Endothelial cell of umbilical vein (primary cell): Measurements from ENCODE around the gene SCYGR1. TPM values are rescaled to one million over a fixed set of nuclear protein-coding genes. Genes with fewer than 3 reads are reported as not detected.
A peak's percentile ranks its signal among the peaks of the same experiment; 100 is the strongest.

Experiments used
- BruUV-seq: library from RNA; stranded (reverse); fragments of 400-500 nt; replicated peaks from 2 replicates; lab custom pipeline; 2021; lab: Mats Ljungman, UMichigan
- CTCF ChIA-PET: fragments of 300-600, 350-600 bp; sonication (Branson Sonifier 250); formaldehyde crosslinking; loops from one replicate; lab custom pipeline; 2021; ENCODE audit warnings: antibody characterized with exemption, inconsistent platforms; lab: Charles Lee
- POLR2A ChIA-PET: fragments of 300-600, 350-600 bp; sonication (Branson Sonifier 250); formaldehyde crosslinking; loops from one replicate; lab custom pipeline; 2021; ENCODE audit warnings: antibody characterized with exemption, inconsistent platforms; lab: Charles Lee
- DNase-seq: peaks from one replicate; pipeline ENCODE4 v3.0.0-alpha.2; 2011; ENCODE audit warnings: low read depth, low spot score
- FAIRE-seq: peaks from 2 replicates; lab custom pipeline; 2011; peaks lifted over from hg19 to GRCh38; lab: Jason Lieb, UNC
- H2AFZ ChIP-seq: 2 replicates; pipeline ENCODE4 v1.6.0; 2012; ENCODE audit warnings: low read depth, low read length, control low read depth, inconsistent platforms
- H3K27ac ChIP-seq: 2 replicates; pipeline ENCODE4 v1.5.1; 2011; ENCODE audit warnings: low read depth, mild to moderate bottlenecking, control low read depth, low read length, moderate library complexity; ENCODE audit not compliant: insufficient read depth
- H3K27me3 ChIP-seq, 2 experiments: 2 replicates each; pipeline versions ENCODE4 v1.6.0 to v1.6.1; 2011; ENCODE audit warnings: low read length in 2 of 2, mixed read lengths in 1 of 2; ENCODE audit not compliant: control insufficient read depth in 2 of 2, insufficient read depth in 2 of 2
- H3K36me3 ChIP-seq, 2 experiments: 2 replicates in 1 of 2; 3 replicates in 1 of 2; pipeline ENCODE4 v1.5.1; 2011; ENCODE audit warnings: low read length in 2 of 2, mild to moderate bottlenecking in 1 of 2, moderate library complexity in 1 of 2; ENCODE audit not compliant: control insufficient read depth in 2 of 2, insufficient read depth in 2 of 2; ENCODE audit errors: extremely low read depth in 1 of 2
- H3K4me1 ChIP-seq: 3 replicates; pipeline ENCODE4 v1.5.1; 2011; ENCODE audit warnings: mild to moderate bottlenecking, low read length; ENCODE audit not compliant: control insufficient read depth, insufficient read depth; ENCODE audit errors: extremely low read depth
- H3K4me2 ChIP-seq: 2 replicates; pipeline ENCODE4 v1.6.1; 2011; ENCODE audit warnings: low read length, control low read depth, mixed read lengths; ENCODE audit not compliant: insufficient read depth
- H3K4me3 ChIP-seq, 3 experiments: fragments of 200-600 bp in 1 of 3; sonication (generic), shearing (Covaris generic) in 1 of 3; replicated peaks in 1 of 3; 2 replicates each; pipeline ENCODE4 v1.5.1; 2011 to 2016; ENCODE audit warnings: control low read depth in 3 of 3, low read length in 3 of 3, mild to moderate bottlenecking in 2 of 3, inconsistent platforms in 1 of 3, low read depth in 1 of 3, moderate library complexity in 1 of 3; ENCODE audit not compliant: insufficient read depth in 1 of 3
- H3K79me2 ChIP-seq: 2 replicates; pipeline ENCODE4 v1.6.0; 2012; ENCODE audit warnings: low read length, inconsistent platforms; ENCODE audit not compliant: control insufficient read depth, insufficient read depth
- H3K9ac ChIP-seq: replicated peaks from 2 replicates; pipeline ENCODE3; 2011; ENCODE audit warnings: low read length, control low read depth; ENCODE audit not compliant: insufficient read depth; ENCODE audit errors: extremely low read depth
- H3K9me1 ChIP-seq: replicated peaks from 3 replicates; pipeline ENCODE4 v1.6.0; 2011; ENCODE audit warnings: mild to moderate bottlenecking, low read length; ENCODE audit not compliant: control insufficient read depth, insufficient read depth; ENCODE audit errors: extremely low read depth
- H3K9me3 ChIP-seq: replicated peaks from 2 replicates; pipeline ENCODE4 v1.5.1; 2012; ENCODE audit warnings: low read length, inconsistent platforms; ENCODE audit not compliant: control insufficient read depth, insufficient read depth
- H4K20me1 ChIP-seq: replicated peaks from 2 replicates; pipeline ENCODE3; 2011; ENCODE audit warnings: mild to moderate bottlenecking, low read length; ENCODE audit not compliant: control insufficient read depth, insufficient read depth; ENCODE audit errors: extremely low read depth
- CTCF ChIP-seq, 2 donors: IDR thresholded peaks; 1 replicate in 1 of 2; 2 replicates in 1 of 2; pipeline ENCODE4 v1.5.1; 2011; ENCODE audit warnings: low read length in 2 of 2, mild to moderate bottlenecking in 2 of 2, moderate library complexity in 2 of 2, control low read depth in 1 of 2, inconsistent platforms in 1 of 2, low read depth in 1 of 2; ENCODE audit not compliant: insufficient read depth in 1 of 2; ENCODE audit errors: extremely low read depth in 1 of 2
- EZH2 ChIP-seq: IDR thresholded peaks from 2 replicates; pipeline ENCODE4 v1.6.1; 2012; ENCODE audit warnings: borderline replicate concordance, low read depth, mild to moderate bottlenecking, moderate library complexity, low read length, inconsistent platforms; ENCODE audit not compliant: severe bottlenecking
- FOS ChIP-seq: IDR thresholded peaks from 2 replicates; pipeline ENCODE4 v1.6.1; 2011; ENCODE audit warnings: mild to moderate bottlenecking, low read length, moderate library complexity, borderline replicate concordance; ENCODE audit not compliant: insufficient read depth
- GATA2 ChIP-seq: IDR thresholded peaks from 2 replicates; pipeline ENCODE4 v1.7.0; 2011; ENCODE audit warnings: low read depth, mild to moderate bottlenecking, moderate library complexity, mixed read lengths, low read length; ENCODE audit not compliant: insufficient read length, insufficient read depth
- JUN ChIP-seq: IDR thresholded peaks from 2 replicates; pipeline ENCODE4 v1.6.1; 2011; ENCODE audit warnings: borderline replicate concordance, low read depth; ENCODE audit not compliant: insufficient read length, insufficient read depth
- MAX ChIP-seq: IDR thresholded peaks from 2 replicates; pipeline ENCODE4 v1.6.1; 2011; ENCODE audit not compliant: insufficient read depth, insufficient read length
- MYC ChIP-seq: IDR thresholded peaks from one replicate; pipeline ENCODE4 v1.6.1; 2011; ENCODE audit warnings: mild to moderate bottlenecking, low read depth, low read length
- POLR2A ChIP-seq: IDR thresholded peaks from 2 replicates; pipeline ENCODE4 v1.6.1; 2012; ENCODE audit warnings: low read depth, mild to moderate bottlenecking, control low read depth, low read length
- POLR2AphosphoS5 ChIP-seq: IDR thresholded peaks from 2 replicates; pipeline ENCODE4 v1.6.1; 2012; ENCODE audit warnings: low read depth, mild to moderate bottlenecking, control low read depth, low read length, moderate library complexity; ENCODE audit not compliant: insufficient read depth
- dilution Hi-C: fragments of 300-500 bp; cut with MboI; formaldehyde crosslinking; loops from one replicate; pipeline ENCODE4 v1.15.0; 2019; ENCODE audit warnings: low sequenced_read_pairs; ENCODE audit not compliant: extremely low pct_ligation_motif_present
- intact Hi-C: fragments of 100-400 bp; cut with micrococcal nuclease; formaldehyde crosslinking; loops from one replicate; pipeline ENCODE4 v1.10.0; 2022
- polyA plus RNA-seq, 4 experiments: library from polyadenylated mRNA; depleted of rRNA in 3 of 4; stranded (reverse) in 3 of 4; unstranded in 1 of 4; fragments of >200 nt; gene quantifications; 2 replicates each; pipeline versions ENCODE4 v1.2.1 to v1.2.3, GENCODE V29; 2011 to 2012; ENCODE audit warnings: missing spikeins in 1 of 4
- total RNA-seq: library from RNA; stranded (reverse); gene quantifications from 2 replicates; pipeline ENCODE4 v1.2.3, GENCODE V29; 2021

Gene SCYGR1
- total and polyA plus RNA-seq, 2 donors (not counting 3 experiments of a cell fraction or from before 2014, with no cell fraction given) = not detected

GRCh38 chr2:227415538-227416424 is 28.0 kb upstream of the SCYGR1 start:
- ChIA-PET POLR2A (interaction anchor here (1.0 kb wide), 1 partner anchor 10 kb away, joined by 3 read pairs; no protein-coding TSS in a partner anchor), CTCF (interaction anchor here (0.7 to 2.7 kb wide), 10 partner anchors 9 to 475 kb away, joined by 3 to 28 read pairs (median 4); no protein-coding TSS in a partner anchor)
- no peaks in the 10 kb centered on the region for H4K20me1 ChIP-seq
- H3K9me1 ChIP-seq = no peaks in the 10 kb centered on the region
- DNase-seq (peak; percentile 85), FAIRE-seq (peak; percentile 94)
- H3K4me3 ChIP-seq = no peak overlapping the region
- no TSS peak for BruUV-seq
- H3K36me3 ChIP-seq = no peaks in the 10 kb centered on the region
- peaks cover 8% of the 10 kb centered on the region for H3K4me1 ChIP-seq
- no peaks in the 10 kb centered on the region for H3K9me3 ChIP-seq
- peak overlapping the region; percentile 56 for H3K4me2 ChIP-seq
- H3K27ac ChIP-seq = peak overlapping the region; percentile 52
- intact Hi-C loops (loop anchor here (1.0 kb wide), 2 partner anchors 9 to 57 kb away; partner anchors contain the start of gene AGFG1), dilution Hi-C loops (no loop called here)
- H2AFZ ChIP-seq = peak overlapping the region; percentile 70
- no peak for TF ChIP-seq GATA2
- TF ChIP-seq EZH2 = no peak
- no peak for TF ChIP-seq MAX
- no peak for TF ChIP-seq MYC
- TF ChIP-seq POLR2AphosphoS5 = peak; percentile 28
- peak; percentile 64 for TF ChIP-seq FOS
- no peak for TF ChIP-seq CTCF (IDR thresholded peaks at IDR 0.05; ENCODE audit: extremely low read depth in 1 of 2, insufficient read depth in 1 of 2, low read depth in 1 of 2, low read length in 2 of 2)
- TF ChIP-seq JUN = peak; percentile 54
- peak; percentile 51 for TF ChIP-seq POLR2A
- H3K79me2 ChIP-seq = no peaks in the 10 kb centered on the region
- H3K27me3 ChIP-seq = no peaks in the 10 kb centered on the region
- H3K9ac ChIP-seq = peak overlapping the region; percentile 17
